Kidney (tissue), 14 donors: Measurements from ENCODE around the gene FAM53B. TPM values are rescaled to one million over a fixed set of nuclear protein-coding genes. Genes with fewer than 3 reads are reported as not detected.

Experiments used
- DNase-seq, 5 donors: peaks; one replicate each; pipeline ENCODE4 v3.0.0-alpha.2; 2013 to 2020
- FAIRE-seq: peaks from 2 replicates; lab custom pipeline; 2012; peaks lifted over from hg19 to GRCh38; lab: Jason Lieb, UNC
- H3K27ac ChIP-seq, 2 donors: one replicate each; pipeline ENCODE4 v1.7.0; 2013; ENCODE audit warnings: low read depth in 2 of 2, low read length in 2 of 2, inconsistent platforms in 1 of 2
- H3K27me3 ChIP-seq: one replicate; pipeline ENCODE4 v1.7.1; 2013; ENCODE audit warnings: low read length, inconsistent platforms; ENCODE audit not compliant: control insufficient read depth, insufficient read depth
- H3K36me3 ChIP-seq, 3 donors: one replicate each; pipeline versions ENCODE4 v1.7.0 to v1.7.1; 2013; ENCODE audit warnings: low read length in 3 of 3, control low read depth in 1 of 3, inconsistent platforms in 1 of 3; ENCODE audit not compliant: insufficient read depth in 3 of 3, control insufficient read depth in 2 of 3
- H3K4me1 ChIP-seq, 3 donors: one replicate each; pipeline versions ENCODE4 v1.7.0 to v1.7.1; 2013; ENCODE audit warnings: low read length in 3 of 3, inconsistent platforms in 1 of 3, low read depth in 1 of 3; ENCODE audit not compliant: control insufficient read depth in 2 of 3, insufficient read depth in 2 of 3
- H3K4me3 ChIP-seq, 3 donors: one replicate each; pipeline versions ENCODE4 v1.7.0 to v1.8.1; 2013; ENCODE audit warnings: low read length in 3 of 3, control low read depth in 1 of 3, inconsistent platforms in 1 of 3
- H3K9ac ChIP-seq, 3 donors: one replicate each; pipeline versions ENCODE4 v1.7.0 to v1.7.1; 2013; ENCODE audit warnings: low read length in 3 of 3, control low read depth in 1 of 3, inconsistent platforms in 1 of 3
- H3K9me3 ChIP-seq, 3 donors: one replicate each; pipeline versions ENCODE4 v1.7.0 to v1.7.1; 2013; ENCODE audit warnings: low read length in 3 of 3, control low read depth in 1 of 3, inconsistent platforms in 1 of 3; ENCODE audit not compliant: control insufficient read depth in 2 of 3, insufficient read depth in 1 of 3
- CTCF ChIP-seq: IDR thresholded peaks from 3 replicates; pipeline ENCODE4 v1.5.1; 2012; ENCODE audit warnings: mild to moderate bottlenecking, moderate library complexity, borderline replicate concordance; ENCODE audit not compliant: insufficient read depth; ENCODE audit errors: extremely low read depth
- intact Hi-C: fragments of 100-400 bp; cut with DNase I; formaldehyde crosslinking; loops from one replicate; pipeline ENCODE4 v1.11.1; 2022
- polyA plus RNA-seq: library from polyadenylated mRNA; stranded (reverse); fragments of 350-450 nt; fragmentation: Illumina TruSeq; extraction: RNeasy Lipid Tissue Mini Kit (QIAGEN cat#74804); gene quantifications from one replicate; pipeline ENCODE4 v1.2.3, GENCODE V29; 2014; ENCODE audit warnings: low read depth, low replicate concordance; ENCODE audit not compliant: insufficient read depth
- total RNA-seq: library from RNA; stranded (reverse); fragmentation: NEBNext Ultra II Directional; extraction: Animal tissue kit (Norgen Biotek cat#: 25700); gene quantifications from one replicate; pipeline ENCODE4 v1.2.1, GENCODE V29; 2021
- donor health status: control.
- donor health status: control.
- donor health status: control.
- donor health status: control.
- donor health status: control.
- donor health status: DM: yes; HTN: yes; CAD: no.
- donor health status: Normal renal cell carcinoma (clear cell type).

Gene FAM53B
- total and polyA plus RNA-seq, 2 donors from 2014 or later = 11.8 to 30.0 TPM

DNA sequence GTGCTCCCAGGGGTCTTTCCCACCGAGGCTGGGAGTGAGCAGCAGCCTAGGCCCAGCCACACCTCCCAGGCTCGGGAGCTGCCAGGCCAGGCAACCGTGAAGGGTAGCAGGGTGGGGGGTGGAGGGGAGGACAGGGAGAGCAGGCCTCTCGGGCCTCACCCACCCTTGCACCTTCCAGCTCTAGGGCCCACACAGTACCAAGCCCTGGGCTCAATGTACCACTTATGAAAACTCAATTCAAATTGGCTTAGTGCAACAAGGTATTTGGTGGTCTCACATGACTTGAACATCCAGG lies 127.4 kb downstream of the FAM53B start:
- intact Hi-C loops = no loop called here
- peaks cover 0 to 5% (median 0%) of the 10 kb centered on the region in 3 donors for H3K4me1 ChIP-seq
- no peak overlapping the region for H3K9ac ChIP-seq
- no peaks in the 10 kb centered on the region for H3K27me3 ChIP-seq
- no peak overlapping the region for H3K4me3 ChIP-seq
- peaks cover 0 to 11% (median 0%) of the 10 kb centered on the region in 3 donors for H3K36me3 ChIP-seq
- FAIRE-seq (no peak), DNase-seq (no peak)
- no peak for TF ChIP-seq CTCF
- no peak overlapping the region for H3K27ac ChIP-seq
- H3K9me3 ChIP-seq = no peaks in the 10 kb centered on the region

DNA sequence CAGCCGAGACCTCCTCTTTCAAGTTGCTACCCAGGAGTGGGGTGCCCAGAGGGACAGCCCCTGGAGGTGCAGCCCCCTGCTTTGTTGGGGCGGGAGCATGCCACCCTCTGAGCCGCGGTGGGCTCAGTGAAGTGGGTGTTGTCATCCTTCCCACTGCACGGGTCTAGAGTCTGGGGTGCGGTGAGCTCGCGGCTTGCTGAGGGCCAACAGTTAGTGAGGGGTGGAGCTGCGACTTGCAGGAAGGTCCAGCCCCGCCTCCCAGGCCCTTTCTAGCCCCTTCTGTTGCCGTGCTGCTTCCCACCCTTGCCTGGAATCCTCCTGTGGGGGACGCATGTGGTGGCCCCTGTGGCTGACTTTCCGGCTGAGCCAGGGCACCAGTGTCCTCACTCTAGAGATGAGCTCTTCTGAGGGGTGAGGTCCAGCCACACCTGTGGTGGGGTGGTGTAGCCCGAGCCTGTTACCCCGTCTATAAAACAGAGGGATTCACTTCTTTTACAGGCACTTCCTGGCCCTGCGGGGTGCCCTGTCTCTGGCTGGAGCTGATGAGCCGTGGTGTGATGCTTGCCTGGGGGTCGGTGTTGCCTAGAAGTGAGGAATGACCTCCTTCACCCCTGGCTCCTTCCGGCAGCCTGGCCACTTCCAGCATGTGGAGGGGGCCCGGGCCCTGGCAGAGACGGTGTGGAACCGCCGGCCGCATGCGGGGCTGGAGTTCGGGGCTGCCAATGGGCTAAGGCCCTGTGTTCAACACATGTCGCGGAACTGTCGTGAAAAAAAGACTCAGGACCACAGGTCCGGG lies 127.9 kb downstream of the FAM53B start:
- FAIRE-seq (no peak), DNase-seq (no peak)
- Histone ChIP-seq H3K27me3 (no peaks in the 10 kb centered on the region), H3K9me3 (no peaks in the 10 kb centered on the region), H3K27ac (no peak overlapping the region), H3K36me3 (peaks cover 0 to 6% (median 0%) of the 10 kb centered on the region in 3 donors), H3K9ac (no peak overlapping the region), H3K4me1 (peaks cover 0 to 5% (median 0%) of the 10 kb centered on the region in 3 donors), H3K4me3 (no peak overlapping the region)
- intact Hi-C loops = no loop called here
- TF ChIP-seq CTCF = no peak

DNA sequence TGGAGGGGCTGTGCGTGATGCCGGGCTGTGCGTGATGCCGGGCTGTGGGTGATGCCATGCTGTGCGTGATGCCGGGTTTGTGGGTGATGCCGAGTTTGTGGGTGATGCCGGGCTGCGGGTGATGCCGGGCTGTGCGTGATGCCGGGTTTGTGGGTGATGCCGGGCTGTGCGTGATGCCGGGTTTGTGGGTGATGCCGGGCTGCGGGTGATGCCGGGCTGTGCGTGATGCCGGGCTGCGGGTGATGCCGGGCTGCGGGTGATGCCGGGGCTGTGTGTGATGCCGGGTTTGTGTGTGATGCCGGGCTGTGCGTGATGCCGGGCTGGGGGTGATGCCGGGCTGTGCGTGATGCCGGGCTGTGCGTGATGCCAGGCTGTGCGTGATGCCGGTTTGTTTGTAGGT lies 128.9 kb downstream of the FAM53B start:
- H3K36me3 ChIP-seq = peaks cover 0 to 6% (median 0%) of the 10 kb centered on the region in 3 donors
- no peak overlapping the region for H3K9ac ChIP-seq
- DNase-seq = no peak
- no peak overlapping the region for H3K27ac ChIP-seq
- H3K4me1 ChIP-seq = peaks cover 0 to 5% (median 0%) of the 10 kb centered on the region in 3 donors
- no peak for FAIRE-seq
- intact Hi-C loops = no loop called here
- no peak overlapping the region for H3K4me3 ChIP-seq
- no peak for TF ChIP-seq CTCF
- H3K9me3 ChIP-seq = no peaks in the 10 kb centered on the region
- H3K27me3 ChIP-seq = no peaks in the 10 kb centered on the region
